HG02588 (cell line): ENCODE results near the gene PRR23E.

ENCODE experiments used
- ATAC-seq: cut with Tn5 transposase; IDR thresholded peaks from one replicate; pipeline ENCODE4 v1.9.1; 2021; ENCODE audit warnings: mild to moderate bottlenecking, moderate library complexity; ENCODE audit not compliant: unreplicated experiment

Gene PRR23E

GRCh38 chr3:127207727-127208482 lies 15.0 kb downstream of the PRR23E start:
- no peak for ATAC-seq

GRCh38 chr3:127208483-127209100 lies 15.7 kb downstream of the PRR23E start:
- no peak for ATAC-seq

- ATAC-seq, result no peak
Measured at GRCh38 chr3:127209155-127209839, 16.4 kb downstream of the PRR23E start.

GRCh38 chr3:127209840-127210653 lies 17.1 kb downstream of the PRR23E start:
- no peak for ATAC-seq

GRCh38 chr3:127210654-127210943 lies 17.7 kb downstream of the PRR23E start:
- ATAC-seq, result no peak

- ATAC-seq, result no peak
Measured at GRCh38 chr3:127211118-127212060, 18.5 kb downstream of the PRR23E start.

- ATAC-seq, result no peak
Measured at GRCh38 chr3:127212231-127212630, 19.3 kb downstream of the PRR23E start.

- ATAC-seq, result no peak
Measured at GRCh38 chr3:127212711-127213110, 19.8 kb downstream of the PRR23E start.

GRCh38 chr3:127213381-127213918 lies 20.5 kb downstream of the PRR23E start:
- ATAC-seq, result no peak

- ATAC-seq, result no peak
Measured at GRCh38 chr3:127214975-127215374, 22.0 kb downstream of the PRR23E start.

- ATAC-seq, result no peak
Measured at GRCh38 chr3:127215714-127216414, 22.9 kb downstream of the PRR23E start.

- peak; percentile 65 for ATAC-seq
Measured at GRCh38 chr3:127216415-127217261, 23.7 kb downstream of the PRR23E start.

- ATAC-seq, result no peak
Measured at GRCh38 chr3:127217596-127218453, 24.9 kb downstream of the PRR23E start.

- no peak for ATAC-seq
Measured at GRCh38 chr3:127218454-127218922, 25.6 kb downstream of the PRR23E start.

GRCh38 chr3:127220497-127220896 lies 27.6 kb downstream of the PRR23E start:
- ATAC-seq, result no peak

GRCh38 chr3:127221037-127221436 lies 28.1 kb downstream of the PRR23E start:
- no peak for ATAC-seq

GRCh38 chr3:127221446-127222035 lies 28.6 kb downstream of the PRR23E start:
- ATAC-seq, result no peak
